HG03520 (cell line): ENCODE data around the gene PAX5.

Source experiments
- ATAC-seq: cut with Tn5 transposase; IDR thresholded peaks from one replicate; pipeline ENCODE4 v1.9.1; 2021; ENCODE audit warnings: mild to moderate bottlenecking, moderate library complexity; ENCODE audit not compliant: unreplicated experiment

PAX5 gene

GRCh38 chr9:36988848-36989247 lies 45.2 kb downstream of the PAX5 start:
- no peak for ATAC-seq

GRCh38 chr9:36987891-36988290 lies 46.2 kb downstream of the PAX5 start:
- ATAC-seq = no peak

GRCh38 chr9:36987409-36987808 lies 46.7 kb downstream of the PAX5 start:
- no peak for ATAC-seq

- no peak for ATAC-seq
Measured at GRCh38 chr9:36986468-36987408, 47.3 kb downstream of the PAX5 start.

- no peak for ATAC-seq
Measured at GRCh38 chr9:36985769-36986467, 48.1 kb downstream of the PAX5 start.

- ATAC-seq = no peak
Measured at GRCh38 chr9:36985061-36985768, 48.9 kb downstream of the PAX5 start.

GRCh38 chr9:36980148-36980974 lies 53.7 kb downstream of the PAX5 start:
- ATAC-seq = no peak

- no peak for ATAC-seq
Measured at GRCh38 chr9:36976371-36977030, 57.6 kb downstream of the PAX5 start.

- ATAC-seq = no peak
Measured at GRCh38 chr9:36974731-36975130, 59.3 kb downstream of the PAX5 start.

- no peak for ATAC-seq
Measured at GRCh38 chr9:36971935-36972488, 62.1 kb downstream of the PAX5 start.

- no peak for ATAC-seq
Measured at GRCh38 chr9:36970007-36970888, 63.8 kb downstream of the PAX5 start.

- no peak for ATAC-seq
Measured at GRCh38 chr9:36969216-36969771, 64.8 kb downstream of the PAX5 start.

- ATAC-seq = no peak
Measured at GRCh38 chr9:36968574-36969215, 65.4 kb downstream of the PAX5 start.

- ATAC-seq = no peak
Measured at GRCh38 chr9:36967997-36968396, 66.1 kb downstream of the PAX5 start.

GRCh38 chr9:36966371-36967097 lies 67.5 kb downstream of the PAX5 start:
- ATAC-seq = no peak

GRCh38 chr9:36964791-36965190 lies 69.3 kb downstream of the PAX5 start:
- ATAC-seq = no peak

- ATAC-seq = no peak
Measured at GRCh38 chr9:36963346-36963745, 70.7 kb downstream of the PAX5 start.
